Myometrial cell (primary cell): ENCODE data around the gene PTPRCAP. TPM values are rescaled to one million over a fixed set of nuclear protein-coding genes. Genes with fewer than 3 reads are reported as not detected.

Source experiments
- total RNA-seq: library from RNA; depleted of rRNA; stranded (reverse); fragments of >200 nt; gene quantifications from 2 replicates; pipeline ENCODE4 v1.2.3, GENCODE V29; 2015

Gene PTPRCAP, protein sequence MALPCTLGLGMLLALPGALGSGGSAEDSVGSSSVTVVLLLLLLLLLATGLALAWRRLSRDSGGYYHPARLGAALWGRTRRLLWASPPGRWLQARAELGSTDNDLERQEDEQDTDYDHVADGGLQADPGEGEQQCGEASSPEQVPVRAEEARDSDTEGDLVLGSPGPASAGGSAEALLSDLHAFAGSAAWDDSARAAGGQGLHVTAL
- 0.89 TPM in 1 of 2 replicates, not detected in the other for total RNA-seq

DNA sequence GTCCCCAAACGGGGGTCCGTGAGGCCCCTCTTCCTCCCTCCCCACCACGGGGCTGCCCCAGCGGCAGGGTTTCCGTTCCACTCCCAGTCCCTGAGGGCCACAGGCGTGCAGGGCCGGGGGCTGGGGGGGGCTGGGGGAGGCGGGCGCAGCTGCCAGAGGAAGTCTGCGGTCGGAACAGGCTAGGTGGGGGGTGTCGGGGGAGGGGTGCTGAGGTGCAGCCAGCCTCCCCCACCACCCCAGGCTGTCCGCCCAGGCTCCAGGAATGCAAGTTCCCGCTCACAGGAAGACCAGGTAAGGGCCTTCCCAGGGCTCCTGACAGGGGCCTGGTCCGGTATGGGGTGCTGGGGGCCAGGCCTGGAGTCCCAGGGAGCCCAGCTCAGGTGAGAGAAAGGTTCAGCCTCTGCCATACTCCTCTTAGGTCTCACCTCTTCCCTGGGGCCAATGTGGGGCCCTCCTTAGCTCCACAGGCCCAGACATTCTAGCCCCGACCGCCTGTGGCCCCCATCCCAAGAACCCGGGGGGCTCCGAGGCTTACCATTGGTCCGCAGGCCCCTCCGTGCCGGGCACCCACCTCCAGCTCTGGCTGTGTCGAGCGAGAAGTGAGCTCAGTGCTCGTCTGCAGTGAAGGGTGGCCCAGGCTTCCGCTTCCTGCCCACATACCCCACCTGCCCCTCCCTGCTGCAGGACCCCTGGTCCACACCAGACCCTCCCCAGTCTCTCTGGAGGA is at the start of gene PTPRCAP:
Gene PTPRCAP, minus strand, starts transcription at position 601 of the 727 bp plus-strand sequence. Its CDS starts 63 bp downstream, at position 538.

DNA sequence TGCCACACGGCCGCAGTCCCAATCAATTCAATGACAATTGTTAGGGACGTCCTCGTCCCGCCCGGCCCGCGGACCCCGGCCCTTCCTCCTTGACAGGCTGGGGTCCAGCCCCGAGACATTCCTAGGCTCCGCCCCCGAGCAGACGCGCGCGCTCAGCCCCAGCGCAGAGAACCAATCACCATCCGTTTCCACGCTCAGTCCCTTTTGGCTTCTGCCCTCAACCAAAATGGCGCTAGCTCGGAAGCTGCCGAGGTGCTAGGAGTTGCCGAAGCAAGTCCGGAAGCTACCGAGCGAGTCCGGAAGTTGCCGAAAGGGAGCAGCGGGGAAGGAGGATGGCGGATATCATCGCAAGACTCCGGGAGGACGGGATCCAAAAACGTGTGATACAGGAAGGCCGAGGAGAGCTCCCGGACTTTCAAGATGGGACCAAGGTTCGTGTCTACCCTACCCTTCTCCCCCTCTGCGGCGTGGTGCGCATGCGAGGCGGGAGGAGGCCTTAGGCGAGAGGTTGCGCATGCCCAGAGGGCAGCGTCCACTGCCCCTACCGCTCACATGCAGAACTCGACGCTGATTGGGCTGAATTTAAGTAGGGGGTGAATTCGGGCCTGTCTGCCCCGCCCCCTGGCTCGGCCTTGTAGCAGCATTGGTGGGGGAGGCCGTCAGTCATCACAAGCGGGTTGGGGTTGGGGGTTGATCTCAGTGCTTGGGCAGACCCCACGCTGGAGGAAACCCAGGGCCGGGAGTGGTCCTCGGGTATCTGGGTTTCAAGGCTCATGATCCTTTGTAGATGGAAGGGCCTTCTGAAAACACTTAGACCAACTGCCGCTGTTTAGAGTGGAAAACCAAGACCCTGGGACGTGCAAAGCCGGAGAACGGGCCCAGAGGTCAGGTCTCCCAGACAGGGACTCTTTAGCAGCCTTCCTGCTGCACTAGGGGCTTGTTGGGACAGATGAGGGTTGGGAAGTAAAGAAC is 45.6 kb upstream of the PTPRCAP start, which contains the start of gene AIP:
Gene AIP, plus strand, starts transcription at position 200 of the 972 bp plus-strand sequence. Its CDS starts 133 bp downstream, at position 333.

DNA sequence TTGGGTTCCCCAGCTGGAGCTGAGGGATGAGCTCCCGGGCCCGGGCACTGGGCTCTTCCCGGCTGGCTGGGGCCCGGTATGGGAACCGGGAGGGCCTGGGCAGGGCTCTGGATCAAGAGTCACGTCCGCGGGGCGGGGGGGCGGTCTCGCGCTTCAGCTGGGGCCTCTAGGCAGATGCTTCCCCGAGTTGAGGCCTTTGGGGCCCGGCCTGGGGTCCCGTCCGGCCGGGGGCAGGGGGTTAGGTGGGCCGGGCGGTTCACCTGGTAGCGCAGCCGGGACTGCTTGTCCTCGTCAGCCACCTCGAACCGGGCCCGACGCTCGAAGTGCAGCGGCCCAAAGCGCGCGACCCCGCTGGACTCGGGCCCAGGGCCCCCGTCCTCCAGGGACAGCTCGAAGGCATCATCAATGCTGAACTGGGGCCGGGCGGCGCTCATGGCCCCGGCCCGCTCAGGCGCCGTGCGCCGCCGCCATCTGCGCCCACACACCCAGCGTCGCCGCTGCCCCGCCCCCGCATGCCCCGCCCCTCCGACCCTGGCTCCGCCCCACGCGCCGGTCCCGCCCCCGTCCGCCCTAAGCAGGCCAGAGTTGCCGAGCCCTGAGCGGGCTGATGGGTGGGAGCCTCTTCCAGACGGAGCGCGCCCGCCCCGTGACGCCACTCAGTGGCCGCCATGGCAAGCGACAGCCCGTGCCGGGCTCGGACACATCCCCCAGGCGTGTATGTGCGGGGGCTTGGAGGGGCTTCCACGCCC is 31.5 kb upstream of the PTPRCAP start, which contains the start of gene TMEM134:
Gene TMEM134, minus strand, starts transcription at position 493 of the 749 bp plus-strand sequence. Its CDS starts 59 bp downstream, at position 434.

DNA sequence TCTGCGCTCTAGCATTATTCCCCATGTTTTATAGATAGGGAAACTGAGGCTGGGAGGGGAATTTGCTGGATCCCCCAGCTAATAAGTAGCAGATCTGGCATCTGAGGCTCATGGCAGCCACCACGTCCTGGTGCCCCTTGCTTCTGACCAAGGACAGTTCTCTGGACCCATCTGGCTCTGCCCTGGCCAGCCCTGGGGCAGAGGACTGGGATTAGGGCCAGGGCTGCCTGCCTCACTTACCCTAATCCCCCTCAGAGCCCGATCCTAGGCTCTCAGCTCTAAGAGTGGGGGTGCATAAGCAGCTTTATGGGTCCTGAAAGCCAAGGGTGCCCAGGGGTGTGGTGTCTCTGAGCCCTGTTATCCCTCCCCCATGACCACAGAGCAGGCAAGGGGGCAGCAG is 17.6 kb upstream of the PTPRCAP start, which contains the start of gene CABP4:
Gene CABP4, plus strand, starts transcription at position 301 of the 400 bp plus-strand sequence. Its CDS starts 70 bp downstream, at position 371.

DNA sequence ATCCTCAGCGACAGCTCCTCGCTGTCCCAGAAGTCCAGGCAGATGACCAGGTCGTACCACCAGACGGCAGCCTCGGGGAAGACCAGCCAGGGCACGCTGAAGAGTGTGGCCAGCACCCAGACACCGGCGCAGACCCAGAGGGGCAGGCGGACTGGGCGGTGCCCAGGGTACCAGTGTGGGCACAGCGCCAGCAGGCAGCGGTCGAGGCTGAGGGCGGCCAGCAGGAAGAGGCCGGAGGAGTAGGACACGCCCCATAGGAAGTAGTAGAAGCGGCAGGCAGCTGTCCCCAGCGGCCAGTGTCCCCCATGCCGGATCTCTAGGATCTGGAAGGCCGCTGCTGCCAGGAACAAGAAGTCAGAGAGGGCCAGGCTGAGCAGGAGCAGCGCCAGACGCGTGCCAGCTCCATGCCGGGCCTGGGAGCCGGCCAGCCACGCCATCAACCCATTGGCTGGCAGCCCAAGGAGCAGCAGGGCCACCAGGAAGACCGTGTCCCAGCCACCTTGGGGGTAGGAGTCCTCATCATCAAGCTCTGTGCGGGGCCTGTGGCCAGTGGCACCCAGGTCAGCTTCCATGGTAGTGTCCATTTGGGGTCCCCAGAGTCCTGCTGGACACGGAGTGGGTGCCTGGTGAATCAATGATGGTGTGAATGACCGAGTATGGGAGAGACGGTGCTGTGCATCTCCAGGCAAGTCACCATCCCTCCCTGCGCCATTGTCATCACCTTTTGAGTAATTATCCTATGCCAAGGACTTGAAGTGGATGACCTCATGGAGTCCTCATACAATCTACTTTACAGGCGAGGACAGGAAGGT is 14.9 kb upstream of the PTPRCAP start, which contains the start of gene GPR152:
Gene GPR152, minus strand, starts transcription at position 589 of the 812 bp plus-strand sequence. Its CDS starts 5 bp downstream, at position 584.

DNA sequence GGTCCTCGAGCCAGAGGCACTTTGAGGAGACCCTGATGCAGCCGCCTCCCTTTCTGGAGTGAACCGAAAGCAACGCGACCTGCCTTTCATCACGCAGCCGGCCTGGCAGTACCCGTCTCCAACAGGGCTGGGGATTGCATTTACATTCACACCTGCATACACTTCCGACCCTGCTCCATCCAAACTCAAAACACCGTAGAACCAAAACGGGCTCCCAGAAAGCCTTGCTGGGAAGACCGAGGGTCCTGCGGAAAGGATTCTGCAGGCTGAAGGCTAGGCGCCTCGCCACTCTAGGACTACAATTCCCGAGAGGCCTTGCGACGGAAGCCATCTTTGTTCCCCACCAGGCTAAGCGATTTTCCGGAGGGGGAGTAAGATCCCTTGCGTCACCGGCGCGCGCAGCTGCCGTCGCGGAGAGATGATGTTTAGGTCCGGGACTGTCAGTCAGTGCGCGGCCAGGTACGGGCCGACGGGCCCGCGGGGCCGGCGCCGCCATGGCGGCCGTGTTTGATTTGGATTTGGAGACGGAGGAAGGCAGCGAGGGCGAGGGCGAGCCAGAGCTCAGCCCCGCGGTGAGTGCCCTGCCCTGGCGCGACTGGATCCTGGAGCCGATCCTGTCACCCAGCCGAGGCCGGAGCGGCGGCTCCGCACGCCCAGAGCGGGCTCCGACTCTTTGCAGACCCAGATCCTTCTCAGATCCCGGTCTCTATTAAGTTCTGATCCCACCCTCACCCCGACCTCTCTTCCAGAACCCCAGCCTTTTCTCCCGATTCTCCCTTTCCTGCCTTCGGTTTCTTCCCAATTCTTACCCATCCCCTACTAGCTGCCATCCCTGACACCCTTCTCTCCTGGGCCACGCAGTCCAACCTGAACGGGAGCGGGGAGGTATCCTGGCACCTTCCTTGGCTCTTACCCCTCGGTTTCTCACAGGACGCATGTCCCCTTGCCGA is 9.2 kb downstream of the PTPRCAP start, which contains the start of gene RPS6KB2:
Gene RPS6KB2, plus strand, starts transcription at position 443 of the 950 bp plus-strand sequence. Its CDS starts 52 bp downstream, at position 495.

DNA sequence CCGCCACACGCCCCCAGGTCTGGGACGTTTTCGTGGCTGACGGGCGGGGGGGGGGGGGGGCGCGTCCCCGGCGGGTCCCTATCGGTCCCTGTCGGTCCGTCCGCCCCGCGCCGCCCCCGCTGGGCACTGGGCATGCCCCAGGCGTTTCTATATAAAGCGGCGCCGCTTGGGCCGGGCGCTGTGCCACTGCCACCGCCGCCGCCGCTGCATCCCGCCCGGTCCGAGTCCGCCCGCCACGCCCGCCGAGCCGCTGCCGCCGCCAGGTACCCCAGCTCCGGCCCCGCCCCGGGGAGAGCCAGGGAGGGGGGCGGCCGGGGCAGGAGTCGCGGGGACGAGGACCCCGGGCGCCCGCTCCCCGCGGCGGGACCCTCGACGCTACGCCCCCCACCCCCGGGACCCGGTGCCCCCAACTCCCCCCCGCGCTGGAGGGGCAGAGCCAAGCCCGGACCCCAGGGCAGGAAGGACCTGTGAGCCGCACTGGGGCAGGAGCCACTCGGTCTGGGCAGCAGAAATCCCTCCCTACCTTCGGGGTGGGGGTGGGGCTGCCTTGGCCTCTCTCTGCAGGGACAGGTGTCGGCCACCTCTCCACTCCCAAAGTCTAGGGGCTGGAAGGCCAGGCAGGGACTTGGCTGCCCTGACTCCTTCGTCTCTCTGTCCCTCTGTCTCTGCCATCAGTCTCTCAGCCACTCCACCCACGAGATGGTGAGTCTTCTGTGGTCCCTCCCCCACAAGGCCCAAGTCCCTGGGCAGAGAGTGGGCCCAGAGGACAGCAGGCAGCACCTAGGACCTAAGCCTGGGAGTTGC is 21.8 kb downstream of the PTPRCAP start, which contains the start of gene CARNS1:
Gene CARNS1, plus strand, starts transcription at position 178 of the 804 bp plus-strand sequence. Its CDS starts 522 bp downstream, at position 700.

DNA sequence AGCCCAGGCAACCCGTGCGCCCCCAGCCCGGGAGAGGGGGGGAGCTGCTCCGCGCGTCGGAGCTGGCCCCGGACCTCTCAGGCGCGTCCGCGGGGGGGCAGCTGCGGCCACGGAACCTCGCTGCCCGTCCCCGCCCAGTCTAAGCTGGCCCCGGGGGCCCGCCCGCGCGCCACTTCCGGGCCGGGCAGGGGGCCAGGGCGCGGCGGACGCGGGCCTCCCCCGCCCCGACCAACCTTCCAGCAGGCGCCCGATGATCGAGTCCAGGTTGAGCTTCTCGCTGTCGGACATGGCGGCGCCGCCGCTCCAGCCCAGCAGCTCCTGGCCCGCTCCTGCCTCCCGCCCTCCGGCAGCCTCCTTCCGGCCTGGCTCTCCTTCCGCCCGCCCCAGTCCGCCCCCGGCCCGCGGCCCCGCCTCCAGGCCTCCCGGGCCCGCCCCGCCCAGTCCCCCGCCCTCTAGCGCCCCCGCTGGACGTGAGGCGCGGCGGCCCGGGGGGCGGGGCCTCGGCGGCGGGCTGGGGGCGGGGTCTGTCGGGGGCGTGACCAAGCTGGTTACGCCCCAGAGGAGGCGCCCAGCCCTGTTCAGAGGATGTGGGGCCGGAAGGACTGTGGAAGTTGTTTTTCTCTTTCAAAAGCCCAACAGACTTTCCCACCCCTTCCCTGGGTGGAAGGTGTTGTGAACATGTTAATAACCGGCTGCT is 35.8 kb downstream of the PTPRCAP start, which contains the start of gene PPP1CA:
Gene PPP1CA, minus strand, starts transcription at position 364 of the 697 bp plus-strand sequence. Its CDS starts 76 bp downstream, at position 288.

DNA sequence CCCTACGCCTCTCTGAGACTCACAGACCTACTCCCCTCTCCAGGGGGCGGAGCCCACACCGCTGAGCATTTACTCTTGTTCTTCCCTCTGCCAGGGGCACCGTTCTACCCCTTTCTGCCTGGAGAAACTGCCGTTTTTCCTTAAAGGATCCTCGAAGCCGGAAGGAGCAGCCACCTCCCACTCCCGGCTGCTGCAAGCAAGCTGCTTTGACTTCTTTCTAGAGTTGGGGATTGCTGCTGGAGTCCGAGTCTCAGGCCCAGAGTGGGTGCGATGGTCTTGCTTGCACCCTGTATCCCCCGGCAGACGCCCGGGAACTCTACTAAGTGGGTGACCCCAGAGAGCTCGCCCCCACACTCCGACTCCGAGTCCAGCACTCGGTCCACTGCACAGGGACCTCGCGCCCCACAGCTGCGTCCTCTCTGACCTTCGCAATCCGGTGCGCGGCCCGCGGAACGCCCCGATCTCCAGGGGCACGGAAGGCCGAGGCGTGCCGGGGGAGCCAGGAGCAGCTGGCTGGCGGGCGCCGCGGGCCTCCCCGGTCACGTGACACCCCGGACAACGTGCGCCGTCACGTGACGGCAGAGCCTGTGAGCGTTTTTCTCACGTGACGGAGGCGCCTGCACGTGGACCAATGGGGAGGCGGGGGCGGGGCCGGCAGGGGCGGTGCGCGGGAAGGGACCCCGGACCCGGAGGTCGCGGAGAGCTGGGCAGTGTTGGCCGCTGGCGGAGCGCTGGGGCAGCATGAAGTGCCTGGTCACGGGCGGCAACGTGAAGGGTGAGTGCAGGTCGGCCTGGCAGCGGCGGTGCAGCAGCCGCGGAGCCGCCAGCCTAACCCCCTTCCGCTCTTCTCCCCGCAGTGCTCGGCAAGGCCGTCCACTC is 45.9 kb downstream of the PTPRCAP start, which contains the start of gene RAD9A:
Gene RAD9A, plus strand, starts transcription at position 683 of the 879 bp plus-strand sequence. Its CDS starts 59 bp downstream, at position 742.

Other genes with a start within 250 kb of the PTPRCAP start
- gene GRK2, start 171.2 kb downstream of the PTPRCAP start, total RNA-seq, result 39.5 and 46.4 TPM in 2 replicates
- 30.8 and 31.9 TPM in 2 replicates for gene ANKRD13D, start 148.4 kb downstream of the PTPRCAP start, total RNA-seq
- 11.5 and 16.7 TPM in 2 replicates for gene SSH3, start 134.2 kb downstream of the PTPRCAP start, total RNA-seq
- 123 and 166 TPM in 2 replicates for gene POLD4, start 84.1 kb downstream of the PTPRCAP start, total RNA-seq
- 6.3 and 11.2 TPM in 2 replicates for gene CLCF1, start 64.1 kb downstream of the PTPRCAP start, total RNA-seq
- 3.0 and 6.1 TPM in 2 replicates for gene RAD9A, start 45.7 kb downstream of the PTPRCAP start, total RNA-seq
- gene PPP1CA, start 35.8 kb downstream of the PTPRCAP start, total RNA-seq, result 306 and 335 TPM in 2 replicates
- gene TBC1D10C, start 33.6 kb downstream of the PTPRCAP start, total RNA-seq, result not detected in 2 replicates
- gene CARNS1, start 22.0 kb downstream of the PTPRCAP start, total RNA-seq, result 0.86 TPM in 1 of 2 replicates, not detected in the other
- 64.0 and 77.3 TPM in 2 replicates for gene RPS6KB2, start 9.2 kb downstream of the PTPRCAP start, total RNA-seq
- 109 and 128 TPM in 2 replicates for gene CORO1B, start 5.8 kb upstream of the PTPRCAP start, total RNA-seq
- gene GPR152, start 15.0 kb upstream of the PTPRCAP start, total RNA-seq, result not detected in 2 replicates
- gene CABP4, start 17.7 kb upstream of the PTPRCAP start, total RNA-seq, result not detected in 2 replicates
- gene TMEM134, start 31.6 kb upstream of the PTPRCAP start, total RNA-seq, result 27.4 and 56.9 TPM in 2 replicates
- 63.6 and 75.2 TPM in 2 replicates for gene AIP, start 45.3 kb upstream of the PTPRCAP start, total RNA-seq
- 29.2 and 30.3 TPM in 2 replicates for gene PITPNM1, start 67.7 kb upstream of the PTPRCAP start, total RNA-seq
- gene CDK2AP2, start 70.5 kb upstream of the PTPRCAP start, total RNA-seq, result 41.2 and 48.4 TPM in 2 replicates
- gene CABP2, start 85.8 kb upstream of the PTPRCAP start, total RNA-seq, result not detected in 2 replicates
- 1,006 and 1,636 TPM in 2 replicates for gene GSTP1, start 146.1 kb upstream of the PTPRCAP start, total RNA-seq
- gene NDUFV1, start 169.3 kb upstream of the PTPRCAP start, total RNA-seq, result 248 and 322 TPM in 2 replicates
- gene NUDT8, start 192.3 kb upstream of the PTPRCAP start, total RNA-seq, result 13.6 and 14.1 TPM in 2 replicates
- not detected in 2 replicates for gene TBX10, start 202.1 kb upstream of the PTPRCAP start, total RNA-seq
- 0.35 TPM in 1 of 2 replicates, not detected in the other for gene ACY3, start 213.0 kb upstream of the PTPRCAP start, total RNA-seq
- not detected in 2 replicates for gene ALDH3B2, start 236.9 kb upstream of the PTPRCAP start, total RNA-seq